PFSK-1 (cell line): ENCODE data around the gene MAP3K3.

Source experiments
- FOXP2 ChIP-seq: optimal IDR thresholded peaks from 2 replicates; pipeline ENCODE3; 2011; ENCODE audit warnings: borderline replicate concordance, control low read depth, inconsistent platforms; ENCODE audit not compliant: insufficient read depth; ENCODE audit errors: extremely low read length, extremely low read depth
- POLR2AphosphoS5 ChIP-seq: IDR thresholded peaks from 2 replicates; pipeline ENCODE4 v1.6.1; 2012; ENCODE audit warnings: low read depth, mild to moderate bottlenecking, control low read depth, low read length, moderate library complexity
- SIN3A ChIP-seq: IDR thresholded peaks from 2 replicates; pipeline ENCODE4 v1.6.1; 2012; ENCODE audit warnings: mild to moderate bottlenecking, low read length, moderate library complexity, borderline replicate concordance; ENCODE audit not compliant: insufficient read depth
- TAF1 ChIP-seq: IDR thresholded peaks from 2 replicates; pipeline ENCODE4 v1.6.1; 2012; ENCODE audit warnings: low read length, control low read depth, borderline replicate concordance; ENCODE audit not compliant: insufficient read depth
- TF ChIP-seq, protein P1 (sequence below), 2 experiments: IDR thresholded peaks; 2 replicates each; pipeline versions ENCODE4 v1.6.1 to v1.8.0; 2011 to 2012; ENCODE audit warnings: low read depth in 2 of 2, low read length in 2 of 2, control low read depth in 1 of 2, inconsistent platforms in 1 of 2, mild to moderate bottlenecking in 1 of 2, moderate library complexity in 1 of 2; ENCODE audit not compliant: insufficient read depth in 1 of 2

Gene MAP3K3

DNA sequence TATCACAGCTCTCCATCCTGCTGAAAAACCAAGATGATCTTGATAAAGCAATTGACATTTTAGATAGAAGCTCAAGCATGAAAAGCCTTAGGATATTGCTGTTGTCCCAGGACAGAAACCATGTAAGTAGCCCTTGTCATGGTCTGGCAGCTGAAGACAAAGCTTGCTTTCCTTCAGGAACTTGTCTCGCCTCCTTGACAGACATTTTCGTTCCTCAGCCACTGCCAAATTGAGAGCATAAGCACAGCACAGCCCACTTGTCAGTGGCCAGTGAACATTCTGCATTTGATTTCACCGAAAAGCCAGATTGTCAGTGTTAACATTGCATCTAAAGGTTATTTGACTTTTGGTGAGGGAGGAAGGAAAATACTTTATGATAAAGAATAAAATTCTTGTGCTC is 35.6 kb downstream of the MAP3K3 start:
- TF ChIP-seq POLR2AphosphoS5: no peak
- TF ChIP-seq TAF1: no peak
- TF ChIP-seq, protein P1, sequence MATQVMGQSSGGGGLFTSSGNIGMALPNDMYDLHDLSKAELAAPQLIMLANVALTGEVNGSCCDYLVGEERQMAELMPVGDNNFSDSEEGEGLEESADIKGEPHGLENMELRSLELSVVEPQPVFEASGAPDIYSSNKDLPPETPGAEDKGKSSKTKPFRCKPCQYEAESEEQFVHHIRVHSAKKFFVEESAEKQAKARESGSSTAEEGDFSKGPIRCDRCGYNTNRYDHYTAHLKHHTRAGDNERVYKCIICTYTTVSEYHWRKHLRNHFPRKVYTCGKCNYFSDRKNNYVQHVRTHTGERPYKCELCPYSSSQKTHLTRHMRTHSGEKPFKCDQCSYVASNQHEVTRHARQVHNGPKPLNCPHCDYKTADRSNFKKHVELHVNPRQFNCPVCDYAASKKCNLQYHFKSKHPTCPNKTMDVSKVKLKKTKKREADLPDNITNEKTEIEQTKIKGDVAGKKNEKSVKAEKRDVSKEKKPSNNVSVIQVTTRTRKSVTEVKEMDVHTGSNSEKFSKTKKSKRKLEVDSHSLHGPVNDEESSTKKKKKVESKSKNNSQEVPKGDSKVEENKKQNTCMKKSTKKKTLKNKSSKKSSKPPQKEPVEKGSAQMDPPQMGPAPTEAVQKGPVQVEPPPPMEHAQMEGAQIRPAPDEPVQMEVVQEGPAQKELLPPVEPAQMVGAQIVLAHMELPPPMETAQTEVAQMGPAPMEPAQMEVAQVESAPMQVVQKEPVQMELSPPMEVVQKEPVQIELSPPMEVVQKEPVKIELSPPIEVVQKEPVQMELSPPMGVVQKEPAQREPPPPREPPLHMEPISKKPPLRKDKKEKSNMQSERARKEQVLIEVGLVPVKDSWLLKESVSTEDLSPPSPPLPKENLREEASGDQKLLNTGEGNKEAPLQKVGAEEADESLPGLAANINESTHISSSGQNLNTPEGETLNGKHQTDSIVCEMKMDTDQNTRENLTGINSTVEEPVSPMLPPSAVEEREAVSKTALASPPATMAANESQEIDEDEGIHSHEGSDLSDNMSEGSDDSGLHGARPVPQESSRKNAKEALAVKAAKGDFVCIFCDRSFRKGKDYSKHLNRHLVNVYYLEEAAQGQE (IDR thresholded peaks at IDR 0.05; ENCODE audit: insufficient read depth in 1 of 2, low read depth in 2 of 2, low read length in 2 of 2): no peak
- TF ChIP-seq SIN3A: no peak
- no peak for TF ChIP-seq FOXP2

DNA sequence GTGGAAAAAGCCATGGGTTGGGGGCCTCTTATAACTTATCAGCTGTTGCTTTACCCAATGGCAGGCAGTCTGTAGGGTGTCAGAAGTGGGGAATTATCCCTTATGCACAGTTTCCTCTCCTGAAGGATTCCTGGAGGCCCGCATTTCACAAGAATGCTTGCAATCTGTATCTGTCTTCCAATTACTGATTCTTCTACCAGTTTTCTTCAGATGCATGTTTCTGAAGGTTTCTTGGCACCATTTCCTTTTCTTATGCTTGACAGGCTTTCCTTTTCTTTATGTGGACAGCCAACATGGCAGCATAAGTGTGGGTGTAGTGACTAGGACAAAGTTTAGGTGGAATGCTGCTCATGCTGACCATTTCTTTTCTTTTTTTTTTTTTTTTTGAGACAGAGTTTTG is 36.1 kb downstream of the MAP3K3 start:
- no peak for TF ChIP-seq POLR2AphosphoS5
- TF ChIP-seq, protein P1 (IDR thresholded peaks at IDR 0.05; ENCODE audit: insufficient read depth in 1 of 2, low read depth in 2 of 2, low read length in 2 of 2): no peak
- no peak for TF ChIP-seq FOXP2
- no peak for TF ChIP-seq TAF1
- TF ChIP-seq SIN3A: no peak

DNA sequence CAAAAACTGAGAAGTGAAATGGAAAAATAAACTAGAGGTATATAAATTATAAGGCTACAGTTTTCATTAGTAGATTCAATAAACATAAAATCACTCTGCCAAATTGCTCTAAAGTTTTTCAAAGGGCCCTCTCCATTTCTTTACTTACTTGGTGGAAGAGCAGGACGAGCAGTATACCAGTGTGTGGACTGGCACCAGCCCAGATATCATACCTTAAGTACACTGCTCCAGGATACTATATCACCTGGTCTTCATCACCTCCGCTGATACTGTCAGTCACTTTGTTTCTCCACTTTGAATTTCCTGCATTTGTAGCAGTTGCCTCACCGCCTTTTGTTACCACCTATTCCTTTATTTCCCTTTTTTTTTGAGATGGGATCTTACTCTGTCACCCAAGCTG is 37.6 kb downstream of the MAP3K3 start:
- TF ChIP-seq, protein P1 (IDR thresholded peaks at IDR 0.05; ENCODE audit: insufficient read depth in 1 of 2, low read depth in 2 of 2, low read length in 2 of 2): no peak
- TF ChIP-seq FOXP2 (no peak), TAF1 (no peak), SIN3A (no peak), POLR2AphosphoS5 (no peak)

DNA sequence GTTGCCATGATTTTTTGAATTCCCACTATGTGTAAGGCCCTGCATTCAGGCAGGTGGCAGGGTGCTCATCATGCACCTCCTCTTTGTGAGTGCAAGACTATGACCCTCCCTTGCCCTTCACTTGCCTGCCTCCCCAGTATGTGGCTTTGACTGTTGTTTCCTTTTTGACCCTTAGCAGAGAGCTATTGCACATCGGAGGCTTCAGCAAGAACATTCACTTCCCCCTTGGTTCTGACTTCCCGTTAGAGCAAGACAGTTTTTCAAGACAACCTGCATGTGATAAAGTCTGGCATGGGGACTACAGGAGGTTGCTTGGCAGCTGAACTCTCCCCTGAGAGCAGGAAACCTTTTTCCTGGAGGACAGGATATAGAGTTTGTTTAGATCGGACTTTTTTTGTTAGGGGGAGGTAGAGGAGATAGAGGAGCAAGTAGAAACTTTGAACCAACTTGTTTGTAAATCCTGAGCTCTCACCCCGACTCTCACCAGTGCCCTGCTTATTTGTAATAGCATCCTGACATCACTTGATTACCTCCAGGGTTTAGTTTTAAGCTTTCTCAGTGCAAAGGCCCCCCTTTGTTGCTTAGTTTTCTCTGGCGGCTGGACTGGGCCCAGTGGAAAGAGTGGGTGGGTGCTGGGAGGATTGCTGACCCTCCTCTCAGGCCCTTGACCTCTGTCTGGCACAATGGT is 43.5 kb downstream of the MAP3K3 start:
- TF ChIP-seq TAF1: no peak
- TF ChIP-seq SIN3A: no peak
- TF ChIP-seq FOXP2: no peak
- no peak for TF ChIP-seq POLR2AphosphoS5
- TF ChIP-seq, protein P1 (IDR thresholded peaks at IDR 0.05; ENCODE audit: insufficient read depth in 1 of 2, low read depth in 2 of 2, low read length in 2 of 2): no peak
